ENCODE data around the gene ADAM19.
"Not testable (repeated sequence)": the region's sequence is repeated elsewhere in the genome, so short reads cannot be mapped to it uniquely, and the experiment has no call there.

ADAM19 gene

DNA sequence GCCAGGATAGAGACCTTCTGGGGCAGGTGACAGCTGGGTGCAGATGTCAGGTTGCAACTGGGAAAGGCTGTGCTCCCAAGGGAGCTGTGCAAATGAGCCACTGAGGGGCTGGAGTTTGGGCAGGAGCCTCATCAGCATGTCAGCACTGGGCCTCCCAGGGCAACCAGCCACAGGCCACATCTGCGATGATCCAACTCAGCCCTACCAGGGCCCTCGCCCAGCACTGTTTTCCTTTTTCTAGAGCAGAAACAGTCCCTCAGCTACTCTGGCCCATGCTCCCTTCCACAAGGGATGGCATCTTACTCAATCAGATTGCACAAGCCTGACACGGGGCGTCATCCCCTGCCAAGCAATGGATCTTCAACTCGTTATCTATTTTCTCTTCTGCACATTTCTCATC lies 90.8 kb downstream of the ADAM19 start:
- TF ChIP-seq, protein P1, sequence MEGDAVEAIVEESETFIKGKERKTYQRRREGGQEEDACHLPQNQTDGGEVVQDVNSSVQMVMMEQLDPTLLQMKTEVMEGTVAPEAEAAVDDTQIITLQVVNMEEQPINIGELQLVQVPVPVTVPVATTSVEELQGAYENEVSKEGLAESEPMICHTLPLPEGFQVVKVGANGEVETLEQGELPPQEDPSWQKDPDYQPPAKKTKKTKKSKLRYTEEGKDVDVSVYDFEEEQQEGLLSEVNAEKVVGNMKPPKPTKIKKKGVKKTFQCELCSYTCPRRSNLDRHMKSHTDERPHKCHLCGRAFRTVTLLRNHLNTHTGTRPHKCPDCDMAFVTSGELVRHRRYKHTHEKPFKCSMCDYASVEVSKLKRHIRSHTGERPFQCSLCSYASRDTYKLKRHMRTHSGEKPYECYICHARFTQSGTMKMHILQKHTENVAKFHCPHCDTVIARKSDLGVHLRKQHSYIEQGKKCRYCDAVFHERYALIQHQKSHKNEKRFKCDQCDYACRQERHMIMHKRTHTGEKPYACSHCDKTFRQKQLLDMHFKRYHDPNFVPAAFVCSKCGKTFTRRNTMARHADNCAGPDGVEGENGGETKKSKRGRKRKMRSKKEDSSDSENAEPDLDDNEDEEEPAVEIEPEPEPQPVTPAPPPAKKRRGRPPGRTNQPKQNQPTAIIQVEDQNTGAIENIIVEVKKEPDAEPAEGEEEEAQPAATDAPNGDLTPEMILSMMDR (IDR thresholded peaks at IDR 0.05; ENCODE audit: insufficient read depth, low read depth, low read length, missing control alignments), result no peak
- no peak for DNase-seq (ENCODE audit: low read depth)
- no peak overlapping the region for H3K4me3 ChIP-seq (ENCODE audit: low read depth, low read length)

DNA sequence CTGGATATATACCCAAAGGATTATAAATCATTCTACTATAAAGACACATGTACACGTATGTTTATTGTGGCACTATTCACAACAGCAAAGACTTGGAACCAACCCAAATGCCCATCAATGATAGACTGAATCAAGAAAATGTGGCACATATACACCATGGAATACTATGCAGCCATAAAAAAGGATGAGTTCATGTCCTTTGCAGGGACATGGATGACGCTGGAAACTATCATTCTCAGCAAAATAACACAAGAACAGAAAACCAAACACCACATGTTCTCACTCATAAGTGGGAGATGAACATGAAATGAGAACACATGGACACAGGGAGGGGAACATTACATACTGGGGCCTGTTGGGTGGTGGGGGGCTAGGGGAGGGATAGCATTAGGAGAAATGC lies 92.9 kb downstream of the ADAM19 start:
- H3K4me3 ChIP-seq (ENCODE audit: low read depth, low read length); DNase-seq (ENCODE audit: low read depth): not testable (repeated sequence)

DNA sequence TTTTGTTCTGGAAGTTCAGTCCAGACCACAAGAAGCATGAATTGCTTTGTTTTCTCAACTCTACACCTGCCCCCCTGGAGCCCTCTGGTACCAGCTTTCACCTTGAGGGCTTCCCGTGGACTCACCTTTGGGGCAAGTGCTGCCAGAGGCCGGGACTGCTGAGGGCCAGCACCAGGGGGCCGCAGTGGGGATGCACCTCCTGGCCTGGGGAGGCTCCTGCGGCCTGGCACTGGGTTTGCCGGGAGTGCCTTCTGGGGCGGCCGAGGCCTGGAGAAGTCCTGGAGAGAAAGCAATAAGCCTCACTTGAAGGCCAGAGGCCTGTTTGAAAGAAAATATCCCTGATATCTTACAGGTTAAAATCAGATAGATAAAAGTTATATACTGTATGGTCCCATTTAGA lies 93.9 kb downstream of the ADAM19 start:
- no peak for DNase-seq (ENCODE audit: low read depth)
- H3K4me3 ChIP-seq (ENCODE audit: low read depth, low read length), result no peak overlapping the region
- TF ChIP-seq, protein P1 (IDR thresholded peaks at IDR 0.05; ENCODE audit: insufficient read depth, low read depth, low read length, missing control alignments), result no peak

DNA sequence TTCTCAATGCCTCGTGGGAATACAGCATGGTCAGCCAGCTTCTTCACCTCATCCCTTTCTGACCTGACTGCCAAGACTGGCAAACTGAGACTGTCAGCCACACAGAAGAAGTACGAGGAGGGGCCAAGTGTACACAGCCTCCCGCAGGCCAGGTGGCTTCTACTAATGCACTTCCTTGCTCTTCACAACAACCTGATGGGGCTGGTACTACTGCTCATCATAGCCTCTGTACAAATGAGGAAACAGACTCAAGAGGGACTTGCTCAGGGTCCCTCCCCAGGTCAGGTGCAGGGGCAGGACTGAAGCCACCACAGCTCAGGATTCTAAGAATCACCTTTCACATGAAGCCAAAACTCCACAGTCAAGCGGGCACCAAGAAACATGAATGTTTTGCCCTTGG lies 94.3 kb downstream of the ADAM19 start:
- DNase-seq (ENCODE audit: low read depth), result no peak
- TF ChIP-seq, protein P1 (IDR thresholded peaks at IDR 0.05; ENCODE audit: insufficient read depth, low read depth, low read length, missing control alignments), result no peak
- H3K4me3 ChIP-seq (ENCODE audit: low read depth, low read length), result no peak overlapping the region

DNA sequence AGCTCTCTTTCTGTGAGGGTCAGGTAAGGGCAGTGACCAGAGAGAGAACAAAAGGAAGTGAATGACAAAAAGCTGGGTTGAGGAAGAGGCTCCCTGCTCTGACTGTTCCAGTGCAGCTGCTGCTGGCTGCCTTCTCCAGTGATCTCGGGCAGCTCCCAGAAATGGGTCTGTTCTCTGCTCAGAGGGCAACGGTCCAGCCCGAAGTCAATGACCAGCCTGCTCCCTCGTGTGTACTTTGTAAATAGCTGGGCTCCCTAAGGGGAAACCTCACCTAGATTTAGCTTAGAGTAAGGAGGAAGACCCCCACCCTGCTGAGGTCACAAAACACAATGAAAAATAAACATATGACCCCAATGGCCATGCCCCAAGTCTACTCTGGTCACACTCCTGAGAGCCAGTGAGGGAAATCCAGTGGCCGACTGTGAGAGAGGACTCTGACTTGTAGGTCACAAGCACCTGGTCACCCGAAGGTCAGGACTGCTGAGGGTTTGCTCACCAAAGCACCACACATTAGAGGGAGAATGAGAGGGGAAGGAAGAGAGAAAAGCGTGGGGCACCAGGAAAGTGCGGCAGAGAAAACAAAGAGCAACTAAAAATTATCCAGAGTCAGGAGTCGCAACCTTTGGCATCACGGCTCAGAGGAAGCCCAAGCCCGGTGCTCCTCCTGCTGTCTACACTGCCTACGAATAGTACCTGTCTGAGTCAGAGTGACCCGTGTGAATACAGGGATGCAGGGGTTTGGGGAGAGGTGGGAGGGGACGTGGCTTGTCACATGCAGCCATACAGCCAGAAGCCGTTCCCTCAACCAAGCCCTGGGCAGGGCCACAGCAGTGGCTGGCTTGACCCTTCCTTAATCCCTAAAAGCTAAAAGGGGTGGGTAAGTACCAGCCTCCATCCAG lies 95.7 kb downstream of the ADAM19 start:
- no peak for DNase-seq (ENCODE audit: low read depth)
- H3K4me3 ChIP-seq (ENCODE audit: low read depth, low read length), result no peak overlapping the region
- TF ChIP-seq, protein P1 (IDR thresholded peaks at IDR 0.05; ENCODE audit: insufficient read depth, low read depth, low read length, missing control alignments), result no peak

DNA sequence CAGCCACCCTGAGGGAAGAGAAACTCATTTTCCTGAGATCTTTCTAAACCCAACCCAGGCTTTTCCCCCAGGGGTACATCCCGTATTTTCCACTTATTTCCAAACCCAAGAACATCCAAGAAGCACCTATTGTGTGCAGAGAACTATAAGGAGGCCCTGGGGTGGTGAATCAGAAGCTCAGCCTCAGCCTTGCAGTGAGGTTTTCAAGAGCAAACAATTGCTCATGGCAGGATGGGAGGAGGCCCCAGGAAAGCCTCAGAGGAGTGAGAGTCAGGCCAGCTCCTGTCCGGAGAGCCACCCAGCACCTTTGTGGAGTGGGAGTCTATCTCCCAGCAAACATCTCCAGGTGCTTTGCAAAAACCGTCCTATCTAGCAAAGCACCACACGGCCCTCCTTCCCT lies 96.4 kb downstream of the ADAM19 start:
- no peak for DNase-seq (ENCODE audit: low read depth)
- H3K4me3 ChIP-seq (ENCODE audit: low read depth, low read length), result no peak overlapping the region
- TF ChIP-seq, protein P1 (IDR thresholded peaks at IDR 0.05; ENCODE audit: insufficient read depth, low read depth, low read length, missing control alignments), result no peak

DNA sequence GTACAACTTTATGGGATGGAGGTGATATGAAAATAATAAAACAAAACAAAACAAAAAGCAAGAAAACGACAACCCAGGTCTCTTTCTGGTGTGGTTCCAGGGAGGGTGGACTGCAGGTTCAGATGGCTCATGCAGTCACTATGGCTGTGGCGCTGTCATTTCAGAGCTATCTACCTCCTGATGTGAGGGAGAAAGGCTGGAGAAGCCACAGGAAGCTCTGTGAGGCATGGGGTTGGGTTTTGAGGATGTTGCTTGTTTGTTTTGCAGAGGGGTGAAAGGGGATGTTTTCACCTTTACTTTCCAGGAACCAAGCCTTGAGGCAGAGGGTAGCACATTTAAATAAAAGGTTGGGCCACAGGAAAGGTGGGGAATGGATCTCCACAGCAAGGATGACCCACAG lies 96.8 kb downstream of the ADAM19 start:
- no peak for DNase-seq (ENCODE audit: low read depth)
- no peak overlapping the region for H3K4me3 ChIP-seq (ENCODE audit: low read depth, low read length)
- TF ChIP-seq, protein P1 (IDR thresholded peaks at IDR 0.05; ENCODE audit: insufficient read depth, low read depth, low read length, missing control alignments), result no peak
